ENCODE measurements around the gene RNU1-1.
"Not testable (repeated sequence)": the region's sequence is repeated elsewhere in the genome, so short reads cannot be mapped to it uniquely, and the experiment has no call there.

The RNU1-1 gene

GRCh38 chr1:16491056-16491675 is 22.9 kb downstream of the RNU1-1 start:
- DNase-seq: no peak

DNA sequence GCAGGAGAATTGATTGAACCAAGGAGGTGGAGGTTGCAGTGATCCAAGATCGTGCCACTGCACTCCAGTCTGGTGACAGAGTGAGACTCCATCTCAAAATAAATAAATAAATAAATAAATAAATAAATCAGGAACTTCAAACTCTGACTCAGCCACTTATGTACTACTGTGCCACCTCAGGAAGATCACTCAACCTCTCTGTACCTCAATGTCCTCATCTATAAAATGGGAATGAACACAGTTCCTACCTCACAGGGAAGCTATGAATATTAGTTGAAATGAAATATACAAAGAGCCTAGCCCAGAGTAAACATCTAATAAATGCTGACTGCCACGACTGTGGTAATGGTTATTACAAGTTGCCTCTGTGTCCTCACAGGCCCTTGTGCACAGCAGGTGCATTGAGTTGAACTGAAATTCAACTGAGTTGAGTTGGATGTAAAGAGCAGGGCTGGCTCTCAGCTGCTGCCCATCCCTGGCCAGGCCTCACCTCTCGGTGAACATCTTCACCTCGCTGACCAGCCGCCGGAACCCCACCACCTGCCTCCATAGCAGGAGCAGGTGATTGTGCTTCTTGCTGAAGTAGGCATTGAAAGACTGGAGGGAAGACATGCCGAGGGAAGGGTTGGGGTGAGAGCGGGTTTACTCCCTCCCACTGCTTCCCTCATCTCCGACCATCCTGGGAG is 24.7 kb downstream of the RNU1-1 start:
- not testable (repeated sequence) for DNase-seq

GRCh38 chr1:16487011-16487410 is 27.1 kb downstream of the RNU1-1 start:
- DNase-seq: not testable (repeated sequence)

DNA sequence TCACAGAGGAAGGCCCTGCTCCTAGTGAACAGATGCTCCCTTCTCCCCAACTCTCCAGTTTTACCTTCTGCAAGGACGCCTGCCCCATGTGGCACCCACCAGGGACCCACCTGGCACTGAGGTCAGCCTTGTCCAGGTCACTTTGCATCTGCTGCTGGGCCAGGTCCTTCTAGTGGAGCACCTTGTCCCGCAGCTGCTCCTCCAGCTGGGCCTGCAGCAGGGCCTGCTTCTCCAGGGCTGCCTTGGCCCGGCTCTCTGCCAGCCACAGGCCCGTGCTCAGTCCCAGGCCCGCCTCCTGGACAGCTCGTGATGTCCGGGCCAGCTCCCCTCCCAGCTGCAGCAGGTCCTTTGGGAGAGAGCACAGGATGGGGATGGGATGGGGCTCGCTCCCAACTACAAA is 27.8 kb downstream of the RNU1-1 start:
- not testable (repeated sequence) for DNase-seq

DNA sequence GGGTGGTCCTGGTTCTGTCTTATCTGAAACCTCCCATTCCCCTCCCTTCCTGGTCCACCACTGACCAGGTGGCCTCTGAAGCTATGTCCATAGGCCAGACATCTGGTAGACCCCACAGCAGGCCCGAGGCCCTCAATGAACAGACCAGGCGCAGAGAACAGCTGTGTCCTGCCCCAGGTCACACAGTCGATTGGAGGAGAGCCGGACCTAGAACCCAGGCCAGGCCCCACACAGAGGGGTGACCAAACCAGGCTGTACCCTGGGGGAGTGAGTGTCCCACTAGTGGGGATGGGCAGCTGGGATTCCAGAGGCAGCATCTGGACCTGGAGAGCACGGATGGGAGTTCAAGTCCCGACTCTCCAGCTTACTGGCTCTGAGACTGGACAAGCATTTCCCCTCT is 29.2 kb downstream of the RNU1-1 start:
- no peak for DNase-seq

DNA sequence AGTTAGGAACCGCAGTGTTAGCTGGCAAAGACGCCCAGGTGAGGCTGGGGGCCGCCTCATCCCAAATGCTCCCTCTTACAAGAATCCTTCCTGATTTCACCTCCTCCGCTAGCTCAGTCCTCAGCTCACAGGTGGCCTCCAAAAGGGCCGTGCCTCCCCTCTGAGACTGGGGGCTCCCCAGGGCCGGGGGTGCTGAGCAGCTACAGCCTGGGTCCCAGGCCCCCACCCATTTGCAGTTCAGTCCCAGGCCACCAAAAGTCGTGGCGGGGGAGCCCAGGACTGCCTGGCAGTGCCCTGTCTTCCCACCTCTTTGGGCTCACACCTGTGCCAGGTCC is 29.6 kb downstream of the RNU1-1 start:
- DNase-seq: no peak

DNA sequence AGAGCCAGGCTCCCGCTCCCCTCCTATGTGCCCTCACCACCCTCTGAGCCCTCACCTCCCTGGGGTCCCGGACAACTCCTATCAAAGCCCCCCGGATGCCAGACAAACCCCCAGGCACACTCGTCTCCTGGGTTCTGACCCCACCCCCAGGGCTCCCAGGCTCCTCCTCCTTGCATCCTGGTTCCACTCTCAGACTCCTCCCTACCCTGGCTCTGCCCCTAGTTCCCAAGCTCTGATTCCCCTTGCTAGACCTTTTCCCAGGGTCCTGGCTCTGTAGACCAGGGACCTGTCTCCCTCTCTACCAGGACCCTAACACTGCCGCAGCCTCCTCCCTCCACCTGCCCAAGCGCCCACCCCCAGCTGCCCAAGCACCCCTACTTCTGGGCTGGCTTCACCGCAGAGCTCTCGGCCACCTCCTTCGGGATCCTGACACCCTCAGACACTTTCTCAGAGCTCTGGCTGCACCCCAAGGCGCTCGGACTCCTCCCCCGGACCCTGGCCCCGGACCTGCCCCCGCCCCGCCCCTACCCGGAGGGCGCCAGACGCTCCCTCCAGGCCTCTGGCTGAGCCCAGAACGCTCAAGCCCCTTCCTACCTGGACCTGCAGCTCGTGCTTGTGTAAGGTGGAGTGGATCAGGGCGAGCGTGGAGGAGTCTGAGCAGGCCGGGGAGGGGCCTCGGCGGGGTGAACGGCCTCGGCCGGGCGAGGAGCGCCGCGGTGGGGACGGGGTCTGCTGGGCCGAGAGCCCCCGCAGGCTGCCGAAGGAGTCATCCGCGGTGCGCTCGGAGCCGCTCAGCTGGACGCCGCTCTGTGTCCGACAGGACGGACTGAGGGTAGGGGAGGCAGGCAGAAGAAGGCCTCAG is 30.2 kb downstream of the RNU1-1 start:
- DNase-seq: not testable (repeated sequence)

- not testable (repeated sequence) for DNase-seq
These were observed 30.9 kb downstream of the RNU1-1 start for GRCh38 chr1:16483146-16483545.

- no peak for DNase-seq
These were observed 36.0 kb downstream of the RNU1-1 start for GRCh38 chr1:16478091-16478490.

- not testable (repeated sequence) for DNase-seq
These were observed 38.0 kb downstream of the RNU1-1 start for GRCh38 chr1:16475771-16476770.

DNA sequence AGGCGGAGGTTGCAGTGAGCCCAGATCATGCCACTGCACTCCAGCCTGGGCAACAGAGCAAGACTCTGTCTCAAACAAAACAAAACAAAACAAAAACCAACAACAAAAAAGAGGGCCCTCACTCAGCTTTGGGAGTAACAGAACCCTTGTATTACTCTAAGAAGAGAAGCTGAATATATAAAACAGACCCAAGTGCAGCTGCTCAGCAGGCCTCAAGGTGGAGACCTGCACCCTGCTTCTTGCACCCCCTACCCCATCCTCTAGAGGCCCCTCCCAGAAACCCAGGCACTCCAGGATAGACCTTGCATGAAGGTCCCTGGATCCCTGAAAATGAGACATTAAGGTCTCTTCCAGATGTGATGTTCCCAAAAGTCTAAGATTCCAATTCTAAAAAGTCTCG is 39.2 kb downstream of the RNU1-1 start:
- not testable (repeated sequence) for DNase-seq

- DNase-seq: no peak
These were observed 39.8 kb downstream of the RNU1-1 start for GRCh38 chr1:16474166-16474800.

DNA sequence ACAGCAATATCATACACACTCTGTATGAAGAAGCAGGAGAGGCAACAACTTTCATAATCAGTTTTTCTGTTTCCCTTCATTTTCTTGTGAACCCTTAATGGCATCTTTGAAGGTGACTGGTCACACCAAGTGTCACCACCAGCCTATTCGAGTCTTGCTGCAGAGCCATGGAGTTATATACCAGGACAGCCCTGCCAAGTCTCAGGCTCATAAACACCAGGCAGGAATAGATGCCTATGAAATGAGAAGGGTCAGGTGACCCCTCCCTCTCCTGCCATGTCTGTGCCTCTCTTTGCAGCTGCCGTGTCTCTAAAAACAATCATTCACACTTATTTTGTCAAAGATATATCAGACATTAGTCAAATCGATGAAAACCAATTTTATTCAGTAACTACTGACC is 45.5 kb downstream of the RNU1-1 start:
- DNase-seq: no peak

DNA sequence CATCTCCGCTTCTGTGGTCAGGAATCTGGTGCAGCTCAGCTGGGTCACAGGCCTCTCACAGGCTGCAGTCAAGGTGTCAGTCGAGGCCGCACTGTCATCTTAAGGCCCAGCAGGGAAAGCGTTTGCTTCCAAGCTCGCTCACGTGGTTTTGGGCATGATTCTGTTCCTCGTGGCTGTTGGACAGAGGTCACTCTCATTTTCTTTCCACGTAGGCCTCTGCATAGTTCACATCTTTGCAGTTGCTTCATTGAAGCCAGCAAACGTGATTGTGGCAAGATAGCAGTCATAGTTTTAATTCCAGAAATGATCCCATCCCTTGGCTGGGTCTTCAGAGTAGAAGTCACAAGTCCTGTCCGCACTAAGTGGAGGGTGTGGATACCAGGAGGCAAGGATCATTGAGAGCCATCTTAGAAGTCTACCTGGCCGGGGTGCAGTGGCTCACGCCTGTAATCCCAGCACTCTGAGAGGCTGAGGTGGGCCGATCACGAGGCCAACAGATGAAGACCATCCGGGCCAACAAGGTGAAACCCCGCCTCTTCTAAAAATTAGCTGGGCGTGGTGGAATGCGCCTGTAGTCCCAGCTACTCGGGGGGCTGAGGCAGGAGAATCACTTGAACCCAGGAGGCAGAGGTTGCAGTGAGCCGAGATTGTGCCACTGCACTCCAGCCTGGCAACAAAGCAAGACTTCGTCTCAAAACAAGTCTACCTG is 49.0 kb downstream of the RNU1-1 start:
- DNase-seq: no peak
